Tibial nerve (tissue), 4 donors: ENCODE measurements around the gene MXRA8. TPM values are rescaled to one million over a fixed set of nuclear protein-coding genes. Genes with fewer than 3 reads are reported as not detected.

Experiments used
- DNase-seq, 2 donors: peaks; one replicate each; pipeline ENCODE4 v3.0.0-alpha.2; 2019; ENCODE audit warnings: low spot score in 2 of 2
- H3K27ac ChIP-seq, 4 donors: fragments of 200-600 bp; sonication (generic) in 3 of 4; one replicate each; pipeline ENCODE4 v1.5.1; 2017 to 2019; ENCODE audit warnings: mild to moderate bottlenecking in 1 of 4
- H3K27me3 ChIP-seq, 2 donors: fragments of 200-600 bp; sonication (generic) in 1 of 2; one replicate each; pipeline versions ENCODE4 v1.5.1 to v1.6.0; 2017 to 2019
- H3K36me3 ChIP-seq, 3 donors: fragments of 200-600 bp; sonication (generic); one replicate each; pipeline ENCODE4 v1.5.1; 2018 to 2019
- H3K4me1 ChIP-seq, 4 donors: fragments of 200-600 bp; sonication (generic) in 3 of 4; one replicate each; pipeline ENCODE4 v1.5.1; 2017 to 2019
- H3K4me3 ChIP-seq, 4 donors: fragments of 200-600 bp; sonication (generic) in 3 of 4; one replicate each; pipeline ENCODE4 v1.5.1; 2017 to 2019; ENCODE audit warnings: mild to moderate bottlenecking in 1 of 4, moderate library complexity in 1 of 4
- H3K9me3 ChIP-seq, 4 donors: fragments of 200-600 bp; sonication (generic) in 3 of 4; one replicate each; pipeline ENCODE4 v1.5.1; 2017 to 2019
- EP300 ChIP-seq, 2 donors: sonication (generic); formaldehyde crosslinking; IDR thresholded peaks; one replicate each; pipeline ENCODE4 v1.6.1; 2017; ENCODE audit warnings: antibody characterized with exemption in 2 of 2, mild to moderate bottlenecking in 1 of 2
- POLR2A ChIP-seq, 2 donors: fragments of 450-650 bp; IDR thresholded peaks; one replicate each; pipeline ENCODE4 v1.6.1; 2017; ENCODE audit warnings: antibody characterized with exemption in 2 of 2, mild to moderate bottlenecking in 2 of 2, moderate library complexity in 2 of 2
- WGBS, 2 donors: methylation state at CpG; one replicate each; pipeline ENCODE4 v1.1.5; 2018; 5-methylcytosine and 5-hydroxymethylcytosine counted together
- total RNA-seq, 4 donors: library from RNA; depleted of rRNA; stranded (reverse); fragments of >200 nt; gene quantifications; one replicate each; pipeline ENCODE4 v1.1.0, GENCODE V29; 2016
- TF ChIP-seq, protein P1 (sequence below), 5 experiments: fragments of 200-600 bp in 3 of 5; fragments of 450-650 bp in 2 of 5; sonication (generic) in 3 of 5; IDR thresholded peaks; one replicate each; pipeline ENCODE4 v1.5.1; 2016 to 2019; ENCODE audit warnings: antibody characterized with exemption in 5 of 5, mild to moderate bottlenecking in 3 of 5, moderate library complexity in 2 of 5

Gene MXRA8
- total RNA-seq, 4 donors from 2014 or later: 351 to 659 (median 448) TPM

DNA sequence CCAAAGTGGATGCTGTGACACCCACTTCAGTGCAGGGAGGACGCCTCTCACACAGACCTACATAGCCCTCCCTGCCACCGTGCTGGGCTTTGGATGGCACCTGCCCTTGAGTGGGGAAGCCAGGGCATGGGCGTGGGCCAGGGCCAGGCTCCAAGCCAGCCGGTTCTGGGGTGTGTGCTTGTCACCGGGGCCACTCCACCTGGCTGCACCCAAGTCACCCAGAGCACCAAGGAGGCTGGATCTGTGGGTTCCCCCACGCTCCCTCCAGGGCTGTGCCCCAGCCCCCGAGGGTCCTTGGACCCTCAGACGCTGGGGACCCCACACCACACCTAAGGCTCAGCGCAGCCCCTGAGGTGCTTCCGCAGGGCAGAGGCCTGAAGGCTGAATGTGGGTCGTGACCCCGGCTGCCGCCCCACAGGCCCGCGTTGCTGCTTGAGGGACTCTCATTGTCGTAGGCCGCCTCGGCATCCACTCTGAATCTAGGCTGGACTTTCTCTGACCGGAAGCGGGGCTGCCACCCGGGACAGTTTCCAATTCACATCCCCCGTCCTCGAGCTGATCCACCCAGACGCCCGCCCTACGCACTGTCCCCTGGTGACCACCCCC, 1.5 kb downstream of the MXRA8 start:
- TF ChIP-seq POLR2A (IDR thresholded peaks at IDR 0.05) (no peak), EP300 (IDR thresholded peaks at IDR 0.05) (no peak)
- TF ChIP-seq, protein P1, sequence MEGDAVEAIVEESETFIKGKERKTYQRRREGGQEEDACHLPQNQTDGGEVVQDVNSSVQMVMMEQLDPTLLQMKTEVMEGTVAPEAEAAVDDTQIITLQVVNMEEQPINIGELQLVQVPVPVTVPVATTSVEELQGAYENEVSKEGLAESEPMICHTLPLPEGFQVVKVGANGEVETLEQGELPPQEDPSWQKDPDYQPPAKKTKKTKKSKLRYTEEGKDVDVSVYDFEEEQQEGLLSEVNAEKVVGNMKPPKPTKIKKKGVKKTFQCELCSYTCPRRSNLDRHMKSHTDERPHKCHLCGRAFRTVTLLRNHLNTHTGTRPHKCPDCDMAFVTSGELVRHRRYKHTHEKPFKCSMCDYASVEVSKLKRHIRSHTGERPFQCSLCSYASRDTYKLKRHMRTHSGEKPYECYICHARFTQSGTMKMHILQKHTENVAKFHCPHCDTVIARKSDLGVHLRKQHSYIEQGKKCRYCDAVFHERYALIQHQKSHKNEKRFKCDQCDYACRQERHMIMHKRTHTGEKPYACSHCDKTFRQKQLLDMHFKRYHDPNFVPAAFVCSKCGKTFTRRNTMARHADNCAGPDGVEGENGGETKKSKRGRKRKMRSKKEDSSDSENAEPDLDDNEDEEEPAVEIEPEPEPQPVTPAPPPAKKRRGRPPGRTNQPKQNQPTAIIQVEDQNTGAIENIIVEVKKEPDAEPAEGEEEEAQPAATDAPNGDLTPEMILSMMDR (IDR thresholded peaks at IDR 0.05): no peak
- H3K4me3 ChIP-seq: peak overlapping the region; percentile 49 to 86 (median 60)
- DNase-seq: no peak
- no peaks in the 10 kb centered on the region for H3K27me3 ChIP-seq
- WGBS, 2 donors: 9 to 18% methylated on average over 16 to 21 of the region's 26 CpGs
- peaks cover 0 to 87% (median 78%) of the 10 kb centered on the region in 4 donors for H3K4me1 ChIP-seq
- no peaks in the 10 kb centered on the region for H3K9me3 ChIP-seq
- peaks cover 0 to 28% (median 4%) of the 10 kb centered on the region in 3 donors for H3K36me3 ChIP-seq
- H3K27ac ChIP-seq: peak overlapping the region; percentile 81 to 92 (median 88)

DNA sequence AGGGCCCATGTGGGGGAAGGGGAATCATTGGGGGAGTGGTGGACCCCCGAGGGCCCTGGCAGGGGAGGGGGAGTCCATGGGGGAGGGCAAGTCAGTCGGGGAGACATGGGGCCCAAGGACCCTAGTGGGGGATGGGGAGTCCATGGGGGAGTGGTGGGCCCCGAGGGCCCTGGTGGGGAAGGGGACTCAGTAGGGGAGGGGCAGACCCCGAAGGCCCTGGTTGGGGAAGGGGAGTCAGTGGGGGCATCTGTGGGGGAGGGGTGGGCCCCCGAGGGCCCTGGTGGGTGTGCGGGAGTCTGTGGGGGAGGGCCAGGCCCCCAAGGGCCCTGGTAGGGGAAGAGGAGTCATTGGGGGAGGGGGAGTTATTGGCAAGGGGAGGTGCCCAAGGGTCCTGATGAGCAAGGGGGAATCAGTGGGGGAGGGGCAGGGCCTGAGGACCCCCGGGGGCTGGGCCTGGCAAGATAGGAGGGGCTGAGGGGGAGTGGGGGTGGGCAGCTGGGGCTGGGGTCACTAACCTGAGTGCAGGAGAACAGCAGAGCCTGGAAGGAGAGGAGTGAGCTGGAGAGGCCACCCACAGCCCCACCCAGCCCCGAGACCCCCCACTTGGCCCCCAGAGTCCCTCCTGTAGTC, 2.1 kb downstream of the MXRA8 start:
- Histone ChIP-seq H3K27me3 (no peaks in the 10 kb centered on the region), H3K4me1 (peaks cover 0 to 87% (median 78%) of the 10 kb centered on the region in 4 donors), H3K36me3 (peaks cover 0 to 28% (median 4%) of the 10 kb centered on the region in 3 donors), H3K9me3 (no peaks in the 10 kb centered on the region), H3K27ac (peak overlapping the region; percentile 81 to 92 (median 88)), H3K4me3 (peak overlapping the region; percentile 49 to 86 (median 60))
- WGBS, 2 donors: 24 to 36% methylated on average over 5 to 7 of the region's 8 CpGs
- TF ChIP-seq, protein P1 (IDR thresholded peaks at IDR 0.05): no peak
- TF ChIP-seq EP300 (IDR thresholded peaks at IDR 0.05) (no peak), POLR2A (IDR thresholded peaks at IDR 0.05) (no peak)
- no peak for DNase-seq

DNA sequence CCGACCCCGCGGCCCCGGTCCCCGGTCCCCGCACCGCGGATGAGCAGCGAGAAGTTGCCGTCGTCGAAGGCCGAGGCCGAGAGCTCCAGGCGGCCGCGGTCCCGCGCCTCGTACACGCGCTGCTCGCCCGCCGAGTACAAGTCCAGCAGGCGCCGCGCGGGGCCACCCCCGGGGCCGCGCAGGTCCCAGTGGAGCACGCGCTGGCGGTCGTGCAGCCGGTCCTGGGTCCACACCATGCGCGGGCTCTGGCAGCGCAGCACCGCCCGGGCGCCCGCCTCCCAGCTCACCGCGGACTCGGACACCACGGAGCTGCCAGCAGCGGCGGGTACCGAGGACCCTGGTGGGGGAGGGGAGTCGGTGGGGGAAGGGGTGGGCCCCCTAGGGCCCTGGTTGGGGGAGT, 2.9 kb downstream of the MXRA8 start:
- 0 to 13% methylated on average over 3 to 12 of the region's 52 CpGs for WGBS, 2 donors
- Histone ChIP-seq H3K27ac (peak overlapping the region; percentile 40 to 92 (median 88)), H3K9me3 (no peaks in the 10 kb centered on the region), H3K36me3 (peaks cover 0 to 28% (median 4%) of the 10 kb centered on the region in 3 donors), H3K27me3 (no peaks in the 10 kb centered on the region), H3K4me3 (peak overlapping the region; percentile 16 to 66 (median 20)), H3K4me1 (peaks cover 0 to 79% (median 70%) of the 10 kb centered on the region in 4 donors)
- DNase-seq: no peak
- TF ChIP-seq EP300 (IDR thresholded peaks at IDR 0.05) (no peak), POLR2A (IDR thresholded peaks at IDR 0.05) (no peak)
- TF ChIP-seq, protein P1 (IDR thresholded peaks at IDR 0.05): no peak

DNA sequence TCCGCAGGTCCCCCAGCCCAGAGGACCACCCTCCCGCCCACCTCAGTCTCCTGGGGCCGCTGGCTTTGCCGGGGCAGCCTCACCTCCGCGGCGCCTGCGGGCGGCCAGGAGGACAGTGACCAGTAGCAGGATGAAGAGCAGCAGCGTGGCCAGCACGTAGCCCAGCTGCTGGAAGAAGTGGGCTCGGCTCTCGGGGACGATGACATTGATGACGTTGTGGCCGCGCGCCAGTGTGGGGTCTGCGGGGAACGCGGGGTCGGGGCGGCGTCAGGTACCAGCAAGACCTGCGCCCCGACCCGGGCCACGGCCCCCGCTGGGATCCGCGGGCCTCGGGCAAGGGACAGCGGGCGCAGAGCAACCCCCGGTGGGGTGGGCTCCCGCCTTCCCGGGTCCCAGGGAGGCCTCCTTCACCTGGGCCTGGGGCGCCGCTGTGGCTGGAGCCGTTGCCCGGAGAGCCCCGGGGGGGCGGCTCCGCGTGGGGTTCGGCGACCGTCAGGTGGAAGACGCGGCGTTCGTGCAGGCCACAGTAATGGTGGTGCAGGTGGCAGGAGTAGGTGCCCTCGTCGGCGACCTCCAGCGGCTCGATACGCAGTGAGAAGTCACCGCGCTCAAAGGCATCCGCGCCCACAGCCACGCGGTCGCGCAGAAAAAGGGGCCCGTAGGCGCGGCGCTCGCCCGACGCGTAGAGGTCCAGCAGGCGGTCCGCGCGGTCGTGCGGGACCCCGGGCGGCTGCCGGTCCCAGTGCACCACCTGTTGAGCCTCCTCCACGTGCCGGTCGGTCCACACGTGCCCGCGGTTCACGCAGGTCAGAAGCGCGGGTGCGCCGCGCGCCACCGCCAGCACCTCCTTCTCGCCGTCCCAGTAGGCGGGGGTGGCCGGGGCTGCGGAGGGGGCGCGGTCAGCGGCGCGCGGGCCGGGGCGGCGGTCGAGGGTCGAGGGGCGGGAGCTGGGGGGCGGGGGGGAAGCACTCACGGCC, 3.8 kb downstream of the MXRA8 start:
- WGBS, 2 donors: 60 to 65% methylated on average over 51 to 72 of the region's 116 CpGs
- DNase-seq: no peak
- peak overlapping the region; percentile 40 to 92 (median 88) for H3K27ac ChIP-seq
- H3K27me3 ChIP-seq: no peaks in the 10 kb centered on the region
- no peaks in the 10 kb centered on the region for H3K9me3 ChIP-seq
- H3K36me3 ChIP-seq: peaks cover 0 to 28% (median 4%) of the 10 kb centered on the region in 3 donors
- TF ChIP-seq EP300 (IDR thresholded peaks at IDR 0.05) (no peak), POLR2A (IDR thresholded peaks at IDR 0.05) (no peak)
- TF ChIP-seq, protein P1 (IDR thresholded peaks at IDR 0.05): no peak
- H3K4me1 ChIP-seq: peaks cover 0 to 71% (median 61%) of the 10 kb centered on the region in 4 donors
- H3K4me3 ChIP-seq: peak overlapping the region in 2 of 4 donors; percentile 16 to 66
